SK-N-SH (cell line): ENCODE measurements around the gene FBXW8. TPM values are rescaled to one million over a fixed set of nuclear protein-coding genes. Genes with fewer than 3 reads are reported as not detected.

Source experiments
- CTCF ChIA-PET: fragments of 300-600, 350-600 bp; formaldehyde crosslinking; extraction: SDS; loops from one replicate; lab custom pipeline; 2021; lab: Yijun Ruan, JAX
- POLR2A ChIA-PET: fragments of 350-600 bp; sonication (Branson Sonifier 250); formaldehyde crosslinking; extraction: SDS; loops from one replicate; lab custom pipeline; 2020; ENCODE audit warnings: antibody characterized with exemption, inconsistent platforms; lab: Yijun Ruan, JAX
- DNase-seq: peaks from one replicate; pipeline ENCODE4 v3.0.0; 2012
- H2AFZ ChIP-seq: fragments of 200-600 bp; sonication (generic); 2 replicates; pipeline ENCODE4 v1.8.1; 2016; ENCODE audit warnings: antibody characterized with exemption, mild to moderate bottlenecking, low read depth
- H3F3A ChIP-seq: fragments of 200-600 bp; sonication (generic); replicated peaks from 2 replicates; pipeline ENCODE3; 2016; ENCODE audit warnings: antibody characterized with exemption, mild to moderate bottlenecking; ENCODE audit not compliant: insufficient read depth
- H3K27ac ChIP-seq, 2 experiments: fragments of 200-500 bp in 1 of 2; fragments of 200-600 bp in 1 of 2; sonication (Bioruptor generic) in 1 of 2; sonication (generic), shearing (Covaris generic) in 1 of 2; 2 replicates each; pipeline versions ENCODE4 v1.5.1 to v1.6.1; 2014 to 2016; ENCODE audit warnings: low read depth in 2 of 2, inconsistent platforms in 1 of 2, low read length in 1 of 2, mild to moderate bottlenecking in 1 of 2, mixed read lengths in 1 of 2
- H3K27me3 ChIP-seq: fragments of 200-600 bp; sonication (generic), shearing (Covaris generic); 2 replicates; pipeline ENCODE4 v1.6.1; 2016; ENCODE audit warnings: mixed run types; ENCODE audit not compliant: insufficient read depth
- H3K36me3 ChIP-seq, 2 experiments: fragments of 200-500 bp in 1 of 2; fragments of 200-600 bp in 1 of 2; sonication (Bioruptor generic) in 1 of 2; sonication (generic) in 1 of 2; replicated peaks in 1 of 2; 2 replicates each; pipeline versions ENCODE3 to v1.5.1; 2014 to 2016; ENCODE audit warnings: low read length in 1 of 2, mild to moderate bottlenecking in 1 of 2; ENCODE audit not compliant: insufficient read depth in 2 of 2, control insufficient read depth in 1 of 2
- H3K4me1 ChIP-seq, 2 experiments: fragments of 200-500 bp in 1 of 2; fragments of 200-600 bp in 1 of 2; sonication (Bioruptor generic) in 1 of 2; sonication (generic), shearing (Covaris generic) in 1 of 2; 2 replicates each; pipeline versions ENCODE4 v1.5.1 to v1.6.1; 2014 to 2016; ENCODE audit warnings: low read depth in 1 of 2, low read length in 1 of 2, mixed run types in 1 of 2; ENCODE audit not compliant: insufficient read depth in 2 of 2, control insufficient read depth in 1 of 2
- H3K4me2 ChIP-seq: fragments of 200-600 bp; sonication (generic), shearing (Covaris generic); 2 replicates; pipeline ENCODE4 v1.6.1; 2017; ENCODE audit warnings: mixed run types
- H3K4me3 ChIP-seq, 2 experiments: fragments of 200-500 bp in 1 of 2; fragments of 200-600 bp in 1 of 2; sonication (Bioruptor generic) in 1 of 2; sonication (generic), shearing (Covaris generic) in 1 of 2; 2 replicates each; pipeline versions ENCODE4 v1.5.1 to v1.8.1; 2014 to 2016; ENCODE audit warnings: low read depth in 2 of 2, inconsistent platforms in 1 of 2, low read length in 1 of 2, mild to moderate bottlenecking in 1 of 2, mixed read lengths in 1 of 2, moderate library complexity in 1 of 2
- H3K79me2 ChIP-seq: fragments of 200-600 bp; sonication (generic); 2 replicates; pipeline ENCODE4 v1.8.1; 2017; ENCODE audit warnings: mild to moderate bottlenecking; ENCODE audit not compliant: insufficient read depth
- H3K9ac ChIP-seq: fragments of 200-600 bp; sonication (generic); 2 replicates; pipeline ENCODE4 v1.6.1; 2017; ENCODE audit warnings: mixed run types
- H3K9me2 ChIP-seq: fragments of 200-600 bp; sonication (generic); 2 replicates; pipeline ENCODE4 v1.6.1; 2017; ENCODE audit warnings: mixed run types
- H3K9me3 ChIP-seq: fragments of 200-600 bp; sonication (generic); 2 replicates; pipeline ENCODE4 v1.6.1; 2017; ENCODE audit warnings: mixed run types, mild to moderate bottlenecking, moderate library complexity
- H4K20me1 ChIP-seq: fragments of 200-600 bp; sonication (generic); 2 replicates; pipeline ENCODE4 v1.6.1; 2017; ENCODE audit warnings: mild to moderate bottlenecking, mixed run types; ENCODE audit not compliant: insufficient read depth
- ELF1 ChIP-seq: IDR thresholded peaks from 2 replicates; pipeline ENCODE4 v1.4.0; 2012
- EZH2phosphoT487 ChIP-seq: fragments of 200-600 bp; sonication (generic); IDR thresholded peaks from 2 replicates; pipeline ENCODE4 v1.6.1; 2017; ENCODE audit warnings: low read depth, mixed run types, mild to moderate bottlenecking, antibody characterized with exemption, moderate library complexity, borderline replicate concordance
- FOSL2 ChIP-seq: IDR thresholded peaks from 2 replicates; pipeline ENCODE4 v1.4.0; 2012; ENCODE audit warnings: low read depth, mild to moderate bottlenecking, moderate library complexity, borderline replicate concordance
- FOXJ3 ChIP-seq: sonication (generic); formaldehyde crosslinking; IDR thresholded peaks from 2 replicates; pipeline ENCODE4 v1.5.1; 2020; ENCODE audit warnings: mild to moderate bottlenecking, missing genetic modification reagents
- FOXM1 ChIP-seq: IDR thresholded peaks from 2 replicates; pipeline ENCODE4 v1.4.0; 2012; ENCODE audit warnings: low read depth, mild to moderate bottlenecking
- GABPA ChIP-seq: IDR thresholded peaks from 2 replicates; pipeline ENCODE4 v1.4.0; 2012; ENCODE audit warnings: low read depth, mild to moderate bottlenecking
- NRF1 ChIP-seq: IDR thresholded peaks from 2 replicates; pipeline ENCODE4 v1.6.1; 2012; ENCODE audit warnings: low read depth, mild to moderate bottlenecking, low read length
- RAD21 ChIP-seq: IDR thresholded peaks from 2 replicates; pipeline ENCODE4 v1.6.1; 2012; ENCODE audit warnings: mild to moderate bottlenecking, low read length
- RCOR1 ChIP-seq: fragments of 150-350 bp; IDR thresholded peaks from 2 replicates; pipeline ENCODE4 v1.6.1; 2017; ENCODE audit warnings: antibody characterized with exemption, low read length
- RFX5 ChIP-seq: IDR thresholded peaks from 2 replicates; pipeline ENCODE4 v1.6.1; 2012; ENCODE audit warnings: mild to moderate bottlenecking, improper control_type of control experiment, low read length
- WGBS: methylation state at CpG from one replicate; pipeline ENCODE4 v1.1.6; 2017; ENCODE audit warnings: low lambda C conversion rate; 5-methylcytosine and 5-hydroxymethylcytosine counted together
- polyA plus RNA-seq, 3 experiments: library from polyadenylated mRNA; depleted of rRNA; stranded (reverse); fragments of >200 nt; gene quantifications; 2 replicates each; pipeline ENCODE4 v1.2.3, GENCODE V29; 2012
- TF ChIP-seq, protein P1 (sequence below): IDR thresholded peaks from 2 replicates; pipeline ENCODE4 v1.4.0; 2012; ENCODE audit warnings: low read depth, borderline replicate concordance
- TF ChIP-seq, protein P2 (sequence below): fragments of 150-350 bp; IDR thresholded peaks from 2 replicates; pipeline ENCODE4 v1.6.1; 2016; ENCODE audit warnings: mild to moderate bottlenecking, low read depth, low read length
- TF ChIP-seq, protein P3 (sequence below): IDR thresholded peaks from 2 replicates; pipeline ENCODE4; 2012

Gene FBXW8
- polyA plus RNA-seq, 1 of the 3 experiments (the other 2 are of a cell fraction), result 15.6 TPM

DNA sequence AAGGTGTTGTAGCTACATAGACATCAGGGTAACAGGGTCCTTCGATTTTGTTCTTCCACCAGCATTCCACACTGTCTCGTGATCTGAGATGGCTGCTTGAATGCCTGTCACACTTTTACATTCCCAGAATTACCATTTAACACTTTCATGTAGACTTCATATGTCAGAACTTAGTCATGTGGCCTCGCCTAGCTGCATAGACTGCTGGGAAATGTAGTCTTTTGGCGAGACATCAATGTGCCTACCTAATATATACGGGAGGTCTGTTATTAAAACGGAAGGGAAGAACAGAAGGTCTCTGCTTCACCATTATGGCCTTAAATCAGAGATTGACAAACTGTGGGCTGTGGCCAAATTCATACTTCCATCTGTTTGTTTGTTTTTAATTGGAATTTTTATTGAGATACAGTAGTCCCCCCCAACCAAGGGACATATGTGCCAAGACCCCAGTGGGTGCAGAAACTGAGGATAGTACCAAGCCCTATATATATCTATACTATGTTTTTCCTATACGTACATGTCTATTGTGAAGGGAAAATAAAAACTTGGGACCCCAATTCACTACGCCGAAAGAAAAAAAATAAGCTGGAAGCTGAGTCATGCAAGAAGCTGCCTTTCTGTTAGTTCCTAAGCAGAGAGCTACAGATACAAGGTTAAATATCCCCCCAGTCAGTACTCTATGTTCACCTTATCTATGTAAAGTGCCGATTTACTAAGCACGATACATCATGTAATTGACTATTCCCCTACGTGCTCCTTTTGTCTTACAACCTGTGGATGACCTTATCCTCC, 18.2 kb upstream of the FBXW8 start:
- POLR2A ChIA-PET, result no interaction called here
- CTCF ChIA-PET, result interaction anchor here (1.3 kb wide), 1 partner anchor 12 kb away, joined by 5 read pairs; the partner anchor contains the start of gene HRK
- H3K36me3 ChIP-seq, result no peaks in the 10 kb centered on the region
- H3K9me2 ChIP-seq, result no peaks in the 10 kb centered on the region
- no peak overlapping the region for H3K4me2 ChIP-seq
- no peak for TF ChIP-seq GABPA
- TF ChIP-seq, protein P1, sequence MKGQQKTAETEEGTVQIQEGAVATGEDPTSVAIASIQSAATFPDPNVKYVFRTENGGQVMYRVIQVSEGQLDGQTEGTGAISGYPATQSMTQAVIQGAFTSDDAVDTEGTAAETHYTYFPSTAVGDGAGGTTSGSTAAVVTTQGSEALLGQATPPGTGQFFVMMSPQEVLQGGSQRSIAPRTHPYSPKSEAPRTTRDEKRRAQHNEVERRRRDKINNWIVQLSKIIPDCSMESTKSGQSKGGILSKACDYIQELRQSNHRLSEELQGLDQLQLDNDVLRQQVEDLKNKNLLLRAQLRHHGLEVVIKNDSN, result peak; percentile 82
- TF ChIP-seq, all 33 proteins: peak for 1
- Histone ChIP-seq H4K20me1 (no peaks in the 10 kb centered on the region), H3K9ac (no peak overlapping the region), H3K27ac (no peak overlapping the region), H3K27me3 (peaks cover 6% of the 10 kb centered on the region; the same call in 1 of the 2 replicates), H2AFZ (no peak overlapping the region), H3K4me3 (no peak overlapping the region), H3K4me1 (no peaks in the 10 kb centered on the region), H3K79me2 (no peaks in the 10 kb centered on the region), H3K9me3 (no peaks in the 10 kb centered on the region), H3F3A (no peaks in the 10 kb centered on the region)
- DNase-seq, result no peak
- WGBS, result 68% methylated on average over 12 of the region's 12 CpGs

DNA sequence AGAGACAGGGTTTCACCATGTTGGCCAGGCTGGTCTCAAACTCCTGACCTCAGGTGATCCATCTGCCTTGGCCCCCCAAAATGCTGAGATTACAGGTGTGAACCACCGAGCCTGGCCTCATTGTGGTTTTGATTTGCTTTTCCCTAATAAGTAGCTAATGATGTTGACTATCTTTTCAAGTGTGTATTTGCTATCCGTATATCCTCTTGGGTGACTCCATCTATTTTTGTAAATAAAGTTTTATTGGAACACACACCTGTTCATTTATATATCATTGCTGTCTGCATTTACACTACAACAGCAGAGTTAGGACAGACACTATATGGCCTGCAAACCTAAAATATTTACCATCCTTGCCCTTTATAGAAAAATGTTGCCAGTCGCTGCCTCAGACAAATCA, 15.8 kb upstream of the FBXW8 start:
- no peaks in the 10 kb centered on the region for H3K36me3 ChIP-seq
- TF ChIP-seq, protein P2, sequence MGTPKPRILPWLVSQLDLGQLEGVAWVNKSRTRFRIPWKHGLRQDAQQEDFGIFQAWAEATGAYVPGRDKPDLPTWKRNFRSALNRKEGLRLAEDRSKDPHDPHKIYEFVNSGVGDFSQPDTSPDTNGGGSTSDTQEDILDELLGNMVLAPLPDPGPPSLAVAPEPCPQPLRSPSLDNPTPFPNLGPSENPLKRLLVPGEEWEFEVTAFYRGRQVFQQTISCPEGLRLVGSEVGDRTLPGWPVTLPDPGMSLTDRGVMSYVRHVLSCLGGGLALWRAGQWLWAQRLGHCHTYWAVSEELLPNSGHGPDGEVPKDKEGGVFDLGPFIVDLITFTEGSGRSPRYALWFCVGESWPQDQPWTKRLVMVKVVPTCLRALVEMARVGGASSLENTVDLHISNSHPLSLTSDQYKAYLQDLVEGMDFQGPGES, result no peak
- TF ChIP-seq, all 33 proteins: peak for 0
- 66% methylated on average over 3 of the region's 3 CpGs for WGBS
- ChIA-PET CTCF (no interaction called here), POLR2A (no interaction called here)
- Histone ChIP-seq H2AFZ (no peak overlapping the region), H3K9me2 (no peaks in the 10 kb centered on the region), H3F3A (no peaks in the 10 kb centered on the region), H3K4me3 (no peak overlapping the region), H4K20me1 (no peaks in the 10 kb centered on the region), H3K4me2 (no peak overlapping the region), H3K27me3 (0 out of 2 replicates have a peak, but pooled peaks cover 6% of the 10 kb centered on the region), H3K9me3 (no peaks in the 10 kb centered on the region), H3K27ac (no peak overlapping the region), H3K79me2 (no peaks in the 10 kb centered on the region), H3K9ac (no peak overlapping the region), H3K4me1 (no peaks in the 10 kb centered on the region)
- no peak for DNase-seq

DNA sequence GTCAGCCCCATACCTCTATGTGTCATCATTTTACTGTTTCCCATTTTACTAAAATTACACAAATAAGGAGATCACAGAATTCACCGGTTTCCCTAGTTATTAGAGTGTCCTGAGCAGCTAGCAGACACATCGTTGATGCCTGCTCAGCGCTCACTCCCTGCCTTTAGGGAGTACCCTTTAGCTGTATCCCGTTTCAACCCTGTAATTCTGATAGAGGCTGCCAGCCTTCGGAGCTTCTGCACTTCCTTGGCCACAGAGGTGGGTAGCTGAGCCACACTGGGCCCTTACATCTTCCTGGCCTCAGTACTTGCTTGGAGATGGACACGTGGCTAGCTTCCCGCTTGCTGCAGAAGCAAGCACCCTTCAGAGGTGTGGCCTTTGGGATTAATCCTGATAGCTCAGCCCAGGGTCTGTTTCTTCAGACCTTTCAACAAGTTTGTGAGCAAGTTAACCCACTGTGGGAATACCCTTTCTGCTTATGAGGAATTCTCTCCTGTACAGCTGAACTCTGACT, 14.3 kb upstream of the FBXW8 start:
- H3K79me2 ChIP-seq, result no peaks in the 10 kb centered on the region
- H2AFZ ChIP-seq, result no peak overlapping the region
- H3K4me3 ChIP-seq, result no peak overlapping the region
- H3K27ac ChIP-seq, result no peak overlapping the region
- no peak for DNase-seq
- POLR2A ChIA-PET, result interaction anchor here (0.5 kb wide), 1 partner anchor 20 kb away, joined by 3 read pairs; no protein-coding TSS in a partner anchor
- H3K36me3 ChIP-seq, result no peaks in the 10 kb centered on the region
- H3K4me1 ChIP-seq, result no peaks in the 10 kb centered on the region
- no peaks in the 10 kb centered on the region for H3K9me2 ChIP-seq
- CTCF ChIA-PET, result interaction anchor here (1.2 kb wide), 1 partner anchor 40 kb away, joined by 3 read pairs; no protein-coding TSS in a partner anchor
- WGBS, result 53% methylated on average over 5 of the region's 7 CpGs
- no peak overlapping the region for H3K4me2 ChIP-seq
- no peaks in the 10 kb centered on the region for H3F3A ChIP-seq
- no peak for TF ChIP-seq RCOR1
- TF ChIP-seq, protein P3, sequence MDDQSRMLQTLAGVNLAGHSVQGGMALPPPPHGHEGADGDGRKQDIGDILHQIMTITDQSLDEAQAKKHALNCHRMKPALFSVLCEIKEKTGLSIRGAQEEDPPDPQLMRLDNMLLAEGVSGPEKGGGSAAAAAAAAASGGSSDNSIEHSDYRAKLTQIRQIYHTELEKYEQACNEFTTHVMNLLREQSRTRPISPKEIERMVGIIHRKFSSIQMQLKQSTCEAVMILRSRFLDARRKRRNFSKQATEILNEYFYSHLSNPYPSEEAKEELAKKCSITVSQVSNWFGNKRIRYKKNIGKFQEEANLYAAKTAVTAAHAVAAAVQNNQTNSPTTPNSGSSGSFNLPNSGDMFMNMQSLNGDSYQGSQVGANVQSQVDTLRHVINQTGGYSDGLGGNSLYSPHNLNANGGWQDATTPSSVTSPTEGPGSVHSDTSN, result no peak
- TF ChIP-seq EZH2phosphoT487, result no peak
- no peak for TF ChIP-seq FOXM1
- TF ChIP-seq NRF1, result no peak
- TF ChIP-seq FOSL2, result no peak
- TF ChIP-seq RAD21, result no peak
- TF ChIP-seq RFX5, result no peak
- TF ChIP-seq, protein P1, result no peak
- TF ChIP-seq FOXJ3 (CRISPR knock-in tag), result no peak
- TF ChIP-seq ELF1, result no peak
- TF ChIP-seq, all 33 proteins: peak for 0
- no peak overlapping the region for H3K9ac ChIP-seq
- H3K27me3 ChIP-seq, result 0 out of 2 replicates have a peak, but pooled peaks cover 6% of the 10 kb centered on the region
- no peaks in the 10 kb centered on the region for H3K9me3 ChIP-seq
- H4K20me1 ChIP-seq, result no peaks in the 10 kb centered on the region
